BJ (cell line): ENCODE data around the gene DHODH. TPM values are rescaled to one million over a fixed set of nuclear protein-coding genes. Genes with fewer than 3 reads are reported as not detected.
"Not testable (repeated sequence)": the region's sequence is repeated elsewhere in the genome, so short reads cannot be mapped to it uniquely, and the experiment has no call there.

Experiments
- CTCF ChIA-PET: fragments of 350-600 bp; formaldehyde crosslinking; extraction: SDS; loops from one replicate; lab custom pipeline; 2021; ENCODE audit warnings: antibody characterized with exemption, inconsistent platforms; lab: Yijun Ruan, JAX
- POLR2A ChIA-PET: fragments of 300-600 bp; sonication (Branson Sonifier 250); formaldehyde crosslinking; extraction: SDS; loops from one replicate; lab custom pipeline; 2021; ENCODE audit warnings: antibody characterized with exemption; lab: Charles Lee
- DNase-seq: peaks from one replicate; pipeline ENCODE4 v3.0.0-alpha.2; 2011; ENCODE audit warnings: low read depth
- H3K27me3 ChIP-seq: 2 replicates; pipeline ENCODE4 v1.6.0; 2011; ENCODE audit warnings: low read length; ENCODE audit not compliant: control insufficient read depth, insufficient read depth
- H3K36me3 ChIP-seq: 2 replicates; pipeline ENCODE4 v1.5.1; 2011; ENCODE audit warnings: low read length; ENCODE audit not compliant: control insufficient read depth, insufficient read depth
- H3K4me3 ChIP-seq: 2 replicates; pipeline ENCODE4 v1.5.1; 2011; ENCODE audit warnings: low read depth, mild to moderate bottlenecking, control low read depth, low read length
- polyA plus RNA-seq: library from polyadenylated mRNA; depleted of rRNA; stranded (reverse); fragments of >200 nt; gene quantifications from 2 replicates; pipeline ENCODE4 v1.2.3, GENCODE V29; 2011
- TF ChIP-seq, protein P1 (sequence below): IDR thresholded peaks from 2 replicates; pipeline ENCODE4 v1.5.1; 2011; ENCODE audit warnings: low read depth, mild to moderate bottlenecking, control low read depth, inconsistent platforms, low read length, moderate library complexity; ENCODE audit not compliant: insufficient read depth

Gene DHODH
- polyA plus RNA-seq, 1 experiment = 2.7 TPM

DNA sequence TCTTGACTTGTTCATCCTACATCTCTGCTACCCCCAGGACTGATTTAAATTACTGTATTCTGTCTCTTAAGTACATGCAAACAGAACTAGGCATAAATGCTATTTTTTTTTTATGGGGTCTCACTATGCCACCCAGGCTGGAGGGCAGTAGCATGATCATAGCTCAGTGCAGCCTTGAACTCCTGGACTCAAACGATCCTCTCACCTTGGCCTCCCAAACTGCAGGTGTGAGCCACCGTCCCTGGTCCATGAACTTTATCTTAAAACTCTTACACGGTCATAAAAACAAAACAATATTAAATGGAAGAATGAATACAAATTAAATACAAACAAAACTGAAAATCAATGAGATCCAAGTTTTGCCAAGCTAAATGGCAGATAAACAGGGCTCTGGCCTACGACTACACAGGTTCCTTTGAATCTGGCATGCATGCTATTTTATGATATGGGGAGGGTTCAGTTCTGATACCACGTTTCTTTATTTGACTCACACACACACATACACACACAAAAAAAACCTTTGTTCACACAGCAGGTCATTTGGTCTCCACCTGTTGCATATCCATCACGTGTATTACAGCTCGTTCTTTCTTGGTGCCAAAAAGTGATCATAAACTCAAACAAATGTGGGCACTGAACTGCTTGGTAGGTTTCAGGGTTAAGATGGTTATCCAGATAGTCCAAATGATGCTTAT is 7.2 kb upstream of the DHODH start:
- Histone ChIP-seq H3K36me3 (no peaks in the 10 kb centered on the region), H3K4me3 (no peak overlapping the region), H3K27me3 (no peaks in the 10 kb centered on the region; the same call in none of the 2 replicates)
- POLR2A ChIA-PET = no interaction called here
- TF ChIP-seq, protein P1, sequence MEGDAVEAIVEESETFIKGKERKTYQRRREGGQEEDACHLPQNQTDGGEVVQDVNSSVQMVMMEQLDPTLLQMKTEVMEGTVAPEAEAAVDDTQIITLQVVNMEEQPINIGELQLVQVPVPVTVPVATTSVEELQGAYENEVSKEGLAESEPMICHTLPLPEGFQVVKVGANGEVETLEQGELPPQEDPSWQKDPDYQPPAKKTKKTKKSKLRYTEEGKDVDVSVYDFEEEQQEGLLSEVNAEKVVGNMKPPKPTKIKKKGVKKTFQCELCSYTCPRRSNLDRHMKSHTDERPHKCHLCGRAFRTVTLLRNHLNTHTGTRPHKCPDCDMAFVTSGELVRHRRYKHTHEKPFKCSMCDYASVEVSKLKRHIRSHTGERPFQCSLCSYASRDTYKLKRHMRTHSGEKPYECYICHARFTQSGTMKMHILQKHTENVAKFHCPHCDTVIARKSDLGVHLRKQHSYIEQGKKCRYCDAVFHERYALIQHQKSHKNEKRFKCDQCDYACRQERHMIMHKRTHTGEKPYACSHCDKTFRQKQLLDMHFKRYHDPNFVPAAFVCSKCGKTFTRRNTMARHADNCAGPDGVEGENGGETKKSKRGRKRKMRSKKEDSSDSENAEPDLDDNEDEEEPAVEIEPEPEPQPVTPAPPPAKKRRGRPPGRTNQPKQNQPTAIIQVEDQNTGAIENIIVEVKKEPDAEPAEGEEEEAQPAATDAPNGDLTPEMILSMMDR = no peak
- DNase-seq = no peak
- CTCF ChIA-PET = no interaction called here

DNA sequence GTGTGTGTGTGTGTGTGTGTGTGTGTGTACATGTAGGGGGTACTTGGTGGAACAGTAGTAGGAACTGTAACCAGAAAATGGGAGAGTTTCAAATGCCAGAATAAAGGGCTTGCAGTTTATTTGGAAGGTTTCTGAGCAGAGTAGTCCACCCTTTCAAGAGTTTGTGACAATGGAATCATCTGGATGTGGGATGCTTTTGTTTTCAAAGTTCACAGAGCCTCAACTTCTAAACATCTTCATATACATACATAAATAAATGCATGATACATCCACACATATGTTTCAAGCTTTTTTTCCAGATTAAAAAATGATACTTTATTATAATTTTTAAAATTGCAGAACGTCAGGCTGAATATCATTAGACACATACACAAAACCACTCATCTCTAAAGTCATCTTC is 5.9 kb upstream of the DHODH start:
- no peak for DNase-seq
- no peaks in the 10 kb centered on the region for H3K36me3 ChIP-seq
- TF ChIP-seq, protein P1 = no peak
- no peaks in the 10 kb centered on the region; the same call in none of the 2 replicates for H3K27me3 ChIP-seq
- ChIA-PET CTCF (no interaction called here), POLR2A (no interaction called here)
- no peak overlapping the region for H3K4me3 ChIP-seq

DNA sequence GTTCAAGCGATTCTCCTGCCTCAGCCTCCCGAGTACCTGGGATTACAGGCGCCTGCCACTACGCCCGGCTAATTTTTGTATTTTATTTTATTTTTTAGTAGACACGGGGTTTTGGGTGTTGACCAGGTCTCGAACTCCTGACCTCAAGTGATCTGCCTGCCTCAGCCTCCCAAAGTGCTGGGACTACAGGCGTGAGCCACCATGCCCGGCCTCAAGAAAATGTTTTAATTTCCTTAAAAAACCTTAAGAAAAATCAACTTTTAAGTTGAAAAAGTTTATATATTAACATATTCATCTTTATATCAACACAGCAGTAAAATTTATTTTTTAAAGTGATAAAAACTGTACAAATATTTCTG is 500 bp upstream of the DHODH start:
- H3K36me3 ChIP-seq, H3K27me3 ChIP-seq, H3K4me3 ChIP-seq, POLR2A ChIA-PET, DNase-seq, CTCF ChIA-PET: not testable (repeated sequence)

DNA sequence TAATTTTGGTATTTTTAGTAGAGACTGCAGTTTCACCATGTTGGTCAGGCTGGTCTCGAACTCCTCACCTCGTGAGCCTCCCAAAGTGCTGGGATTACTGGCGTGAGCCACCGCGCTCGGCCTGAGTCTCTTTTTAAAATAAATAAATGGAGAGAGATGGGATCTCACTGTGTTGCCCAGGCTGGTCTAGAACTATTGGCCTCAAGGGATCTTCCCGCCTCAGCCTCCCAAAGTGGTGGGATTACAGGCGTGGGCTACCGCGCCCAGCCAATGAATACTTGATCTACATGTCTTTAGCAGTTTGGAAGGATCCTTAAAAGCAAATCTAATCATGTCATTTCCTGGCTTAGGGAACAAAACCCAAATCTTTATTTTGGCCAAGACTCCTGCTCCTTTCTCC is 1.2 kb downstream of the DHODH start:
- Histone ChIP-seq H3K4me3 (no peak overlapping the region), H3K27me3 (no peaks in the 10 kb centered on the region), H3K36me3 (peaks cover 2% of the 10 kb centered on the region; the same call in 1 of the 2 replicates)
- DNase-seq = no peak
- ChIA-PET POLR2A (no interaction called here), CTCF (no interaction called here)
- TF ChIP-seq, protein P1 = no peak

DNA sequence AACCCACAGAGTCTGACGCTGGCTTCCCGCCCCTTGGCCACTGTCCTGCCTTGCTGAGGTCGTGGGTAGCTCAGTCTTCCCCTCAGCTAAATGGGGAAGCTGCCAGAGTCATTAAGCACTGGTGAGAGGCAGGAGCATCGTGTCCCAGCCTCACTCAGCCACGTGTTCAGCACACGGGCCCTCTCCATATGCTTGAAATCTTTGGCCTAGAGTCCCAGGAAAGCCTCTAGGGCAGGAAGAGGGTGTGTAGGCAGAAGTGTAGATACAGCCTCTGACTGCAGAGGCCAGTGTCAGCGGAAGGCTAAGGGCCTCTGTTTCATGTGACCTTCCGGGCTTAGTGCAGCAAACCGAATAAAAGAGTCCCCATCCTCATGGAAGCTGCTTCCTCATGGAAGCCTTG is 4.1 kb downstream of the DHODH start:
- Histone ChIP-seq H3K36me3 (peaks cover 2% of the 10 kb centered on the region; the same call in 1 of the 2 replicates), H3K27me3 (no peaks in the 10 kb centered on the region), H3K4me3 (no peak overlapping the region)
- ChIA-PET POLR2A (no interaction called here), CTCF (no interaction called here)
- TF ChIP-seq, protein P1 = no peak
- DNase-seq = no peak

DNA sequence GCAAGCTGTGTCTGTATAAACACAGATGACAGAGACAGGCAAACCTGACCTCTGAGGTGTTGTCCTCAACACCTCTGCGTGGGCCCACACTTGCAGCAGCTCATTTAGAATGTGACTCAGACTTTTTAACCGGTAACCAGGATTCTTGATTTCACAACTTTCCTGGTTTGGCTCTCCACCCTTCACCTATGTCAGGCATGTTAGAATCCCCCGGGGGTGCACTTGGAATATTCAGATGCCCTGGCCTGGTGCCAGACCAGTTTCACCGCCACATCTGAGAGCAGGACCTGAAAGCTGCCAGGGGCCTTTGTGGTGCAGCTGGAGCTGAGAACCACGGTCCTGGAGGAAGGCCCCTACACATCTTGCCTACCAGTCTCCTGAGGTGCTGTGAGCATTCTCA is 4.8 kb downstream of the DHODH start:
- TF ChIP-seq, protein P1 = no peak
- no peak overlapping the region for H3K4me3 ChIP-seq
- no peaks in the 10 kb centered on the region for H3K27me3 ChIP-seq
- H3K36me3 ChIP-seq = peaks cover 4% of the 10 kb centered on the region; the same call in 1 of the 2 replicates
- POLR2A ChIA-PET = no interaction called here
- CTCF ChIA-PET = no interaction called here
- DNase-seq = no peak
